ENCODE measurements around the gene SNAPC4.

Gene SNAPC4

DNA sequence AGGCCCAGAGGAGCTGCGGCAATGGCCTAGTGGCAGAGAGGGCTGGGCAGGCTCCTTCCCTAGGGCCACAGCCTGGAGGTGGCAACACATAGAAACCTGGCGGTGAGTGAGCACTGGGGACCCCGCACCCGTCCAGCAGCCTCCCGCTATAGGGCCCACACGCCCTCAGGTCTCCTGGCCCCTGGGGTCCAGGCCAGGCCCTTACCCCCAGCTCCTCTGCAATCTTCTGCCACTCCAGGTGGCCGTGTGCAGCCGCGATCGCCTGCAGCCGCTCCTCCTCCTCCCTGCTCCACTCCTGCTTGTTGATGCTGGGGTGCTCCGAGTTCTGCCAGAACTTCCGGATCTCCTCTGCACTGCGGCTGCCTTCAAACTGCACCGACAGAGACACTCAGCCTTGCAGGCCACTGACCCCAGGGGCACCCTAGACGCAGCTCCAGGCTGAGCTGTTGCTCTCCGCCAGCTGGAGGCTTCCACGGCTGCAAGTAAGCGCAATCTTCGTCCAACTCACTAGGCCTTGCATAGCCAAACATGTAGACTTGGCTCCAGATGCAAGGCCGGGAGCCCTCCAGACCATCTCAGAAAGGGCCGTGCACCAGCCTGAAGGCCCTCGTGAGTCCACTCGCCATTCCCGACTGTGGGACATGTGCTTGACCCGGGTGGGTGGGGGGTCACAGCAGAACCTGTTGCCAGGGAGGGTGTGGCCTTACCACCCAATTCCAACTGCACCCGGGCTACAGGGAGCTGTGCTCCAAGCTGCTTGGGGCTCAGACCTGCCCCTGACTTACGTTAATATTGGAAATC is 8.0 kb downstream of the SNAPC4 start:
- no peak for DNase-seq

DNA sequence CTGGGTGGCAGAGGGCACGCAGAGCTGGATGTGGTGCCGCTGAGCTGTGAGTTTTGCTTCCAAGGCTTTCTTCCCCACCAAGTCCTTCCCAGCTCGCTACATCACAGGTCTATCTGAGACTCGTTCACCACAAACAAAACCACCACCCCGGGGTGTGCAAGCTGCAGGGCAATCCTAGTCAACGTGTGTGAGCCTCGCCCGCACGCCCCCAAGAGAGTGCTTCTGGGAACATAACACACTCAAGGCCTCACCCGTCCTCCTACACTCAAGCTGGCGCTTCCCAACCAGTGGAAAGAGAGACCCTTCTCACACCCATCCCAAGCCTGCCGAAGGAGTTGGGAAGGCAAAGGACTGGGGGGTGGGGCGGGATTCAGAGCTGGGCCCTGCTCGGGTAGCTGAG is 10.6 kb downstream of the SNAPC4 start:
- no peak for DNase-seq

- no peak for DNase-seq
These were observed 12.8 kb downstream of the SNAPC4 start for GRCh38 chr9:136387217-136387616.

DNA sequence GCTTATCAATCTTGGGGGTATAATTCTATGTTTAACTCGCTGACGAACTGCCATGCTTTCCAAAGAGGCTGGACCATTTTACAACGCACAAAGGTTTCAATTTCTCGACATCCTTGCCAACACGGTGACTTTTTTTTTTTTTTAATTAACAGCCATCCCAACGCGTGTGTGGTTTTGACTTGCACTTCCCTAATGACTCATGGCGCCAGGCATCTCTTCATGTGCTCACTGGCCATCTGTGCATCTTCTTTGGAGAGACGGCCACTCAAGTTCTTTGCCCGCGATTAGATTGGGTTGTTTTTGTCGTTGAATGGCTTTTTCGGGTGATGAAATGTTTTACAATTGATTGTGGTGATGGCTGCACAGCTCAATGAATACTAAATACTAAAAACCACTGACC is 14.0 kb downstream of the SNAPC4 start:
- DNase-seq: peak; percentile 42 to 68 (median 46)

- peak in 1 of 3 donors; percentile 6 for DNase-seq
These were observed 15.0 kb downstream of the SNAPC4 start for GRCh38 chr9:136385015-136385414.

- no peak for DNase-seq
These were observed 16.5 kb downstream of the SNAPC4 start for GRCh38 chr9:136383436-136383835.

GRCh38 chr9:136381966-136382513 is 17.9 kb downstream of the SNAPC4 start:
- no peak for DNase-seq

DNA sequence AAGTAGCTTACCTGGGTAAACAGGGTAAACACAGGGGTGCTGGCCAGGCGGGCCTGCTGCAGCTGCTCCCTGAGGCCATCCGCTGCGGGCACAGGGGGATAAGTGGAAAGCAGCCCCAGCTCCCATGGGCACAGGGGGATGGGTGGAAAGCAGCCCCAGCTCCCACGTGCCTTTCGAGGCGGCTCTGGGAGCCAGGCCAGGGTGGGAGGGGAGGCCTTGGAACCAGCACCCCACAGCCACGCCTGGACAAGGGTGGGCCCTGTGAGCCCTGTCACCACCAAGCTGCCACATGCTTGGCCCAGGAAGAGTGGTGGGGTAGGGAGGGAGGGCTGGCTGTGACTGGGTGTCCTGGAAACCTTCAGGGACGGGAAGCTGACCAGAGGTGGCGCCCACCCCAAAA is 18.7 kb downstream of the SNAPC4 start:
- DNase-seq: no peak

DNA sequence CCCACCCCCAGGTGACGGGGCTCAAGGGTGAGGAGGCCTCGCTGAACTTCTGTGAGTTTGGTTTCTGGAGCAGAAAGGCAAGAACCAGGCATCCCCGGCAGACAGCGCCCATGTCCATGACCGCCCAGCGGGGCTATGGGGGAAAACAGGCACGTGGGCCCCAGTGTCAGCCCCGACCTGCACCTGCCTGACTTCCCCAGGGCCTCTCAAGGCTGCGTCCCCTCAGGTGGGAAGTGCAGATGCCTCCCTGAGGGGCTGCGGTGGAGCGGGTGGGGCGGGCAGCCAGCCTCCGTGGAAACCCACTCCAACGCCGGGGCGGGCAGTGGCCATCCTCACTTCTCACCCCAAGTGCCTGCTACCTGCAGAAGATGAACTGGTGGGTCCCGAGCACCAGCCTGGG is 19.6 kb downstream of the SNAPC4 start:
- DNase-seq: no peak

DNA sequence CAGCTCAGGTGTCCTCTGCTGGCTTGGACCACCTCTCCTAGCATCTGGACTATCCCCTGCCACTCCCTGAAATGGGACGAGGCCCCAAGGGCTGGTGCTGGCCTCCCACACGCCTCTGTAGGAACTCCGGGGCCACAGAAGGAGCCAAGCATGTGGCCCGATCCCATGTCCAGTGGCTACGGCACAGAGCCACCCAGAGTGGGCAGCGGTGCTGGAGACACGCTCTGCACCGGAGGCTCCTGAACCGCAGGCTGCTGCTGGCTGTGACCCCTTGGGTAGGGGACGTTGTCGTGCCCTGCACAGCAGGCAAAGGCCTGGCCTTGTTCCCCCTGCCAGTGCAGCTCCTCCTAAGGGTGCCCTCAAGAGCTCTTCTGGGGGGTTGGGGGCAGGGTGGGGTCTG is 20.1 kb downstream of the SNAPC4 start:
- DNase-seq: no peak

- no peak for DNase-seq
These were observed 20.6 kb downstream of the SNAPC4 start for GRCh38 chr9:136379401-136379800.

DNA sequence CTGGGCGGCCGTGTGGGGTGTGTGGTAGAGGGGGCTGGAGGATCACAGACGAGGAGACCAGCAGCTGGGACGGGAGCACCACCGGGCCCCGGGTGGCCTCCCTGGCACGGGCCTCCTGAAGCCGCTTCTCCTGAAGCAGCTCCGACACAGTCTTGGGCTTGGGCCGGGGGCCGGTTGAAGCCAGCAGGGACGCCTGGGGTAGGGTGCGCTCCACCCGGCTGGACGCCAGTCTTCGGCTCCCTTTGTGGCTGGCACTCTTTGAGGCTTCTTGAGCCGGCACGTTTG is 21.0 kb downstream of the SNAPC4 start:
- DNase-seq: no peak

- no peak for DNase-seq
These were observed 21.6 kb downstream of the SNAPC4 start for GRCh38 chr9:136378170-136379002.

GRCh38 chr9:136377341-136378169 is 22.4 kb downstream of the SNAPC4 start:
- DNase-seq: peak; percentile 27 to 52 (median 49)

DNA sequence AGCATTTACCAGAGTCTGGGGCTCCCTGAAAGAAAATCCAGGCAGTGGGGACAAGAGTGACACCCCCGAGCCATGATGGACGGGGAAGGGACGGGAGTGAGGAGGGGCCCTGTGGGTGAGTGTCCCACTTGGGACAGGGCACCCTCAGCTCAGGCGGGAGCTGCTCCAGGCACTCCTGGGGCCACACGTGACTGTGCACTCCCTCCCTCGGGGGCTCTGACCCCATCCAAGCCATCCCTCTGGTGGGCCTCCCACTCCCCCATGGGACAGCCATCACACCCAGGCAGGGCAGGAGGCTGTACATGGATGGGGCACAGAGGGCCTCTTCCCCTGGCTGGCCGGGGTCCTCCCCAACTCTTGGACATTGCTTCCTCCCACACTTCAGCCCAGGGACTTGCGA is 23.5 kb downstream of the SNAPC4 start:
- DNase-seq: no peak

GRCh38 chr9:136375096-136375495 is 24.9 kb downstream of the SNAPC4 start:
- DNase-seq: no peak

GRCh38 chr9:136374183-136374575 is 25.8 kb downstream of the SNAPC4 start:
- no peak for DNase-seq

DNA sequence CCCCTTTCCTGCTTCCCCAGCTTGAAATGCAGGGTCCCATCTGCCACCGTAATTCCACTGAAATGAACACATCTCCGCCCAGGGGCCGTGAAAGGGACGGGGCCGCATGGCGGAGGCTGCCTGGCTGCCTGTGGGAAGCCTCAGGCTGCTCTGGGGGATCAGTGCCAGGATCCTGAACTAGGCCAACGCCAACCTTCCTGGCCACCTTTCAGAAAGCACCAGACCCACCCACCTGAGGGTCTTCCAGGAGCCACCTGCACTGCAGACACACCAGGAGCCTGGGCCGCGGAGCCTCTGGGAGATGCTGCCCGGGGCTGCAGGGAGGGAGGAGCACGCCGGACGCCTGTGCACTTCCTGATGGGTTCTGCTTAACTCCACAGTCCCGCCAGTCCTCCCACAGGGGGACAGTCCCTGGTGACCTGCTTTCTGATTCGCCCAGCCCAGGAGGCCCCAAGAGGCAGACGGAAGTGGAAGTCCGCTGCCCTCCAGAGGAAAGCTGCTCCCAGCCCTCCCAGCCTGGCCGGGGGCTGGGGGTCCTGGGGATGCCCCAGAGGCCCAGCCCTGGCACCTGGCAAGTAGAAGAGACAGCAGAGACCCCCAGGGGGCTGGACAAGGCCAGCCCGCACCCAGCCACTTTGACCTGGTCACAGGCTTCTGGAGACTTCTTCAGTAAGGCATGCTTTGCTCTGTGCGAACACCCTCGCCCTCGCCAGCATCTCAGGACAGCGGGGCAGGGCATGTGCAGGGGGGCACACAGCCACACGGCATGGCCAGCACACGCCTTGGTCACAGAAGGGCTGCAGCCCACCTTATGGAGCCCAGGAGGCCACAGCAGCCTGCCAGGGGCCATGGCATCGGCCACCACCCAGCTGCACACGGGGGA is 26.4 kb downstream of the SNAPC4 start, which contains the start of gene CARD9:
CARD9 (minus strand) TSS at position 370 of the 883 bp plus-strand sequence. CDS start 1,591 bp downstream, outside the sequence.
- peak; percentile 90 to 93 (median 92) for DNase-seq

DNA sequence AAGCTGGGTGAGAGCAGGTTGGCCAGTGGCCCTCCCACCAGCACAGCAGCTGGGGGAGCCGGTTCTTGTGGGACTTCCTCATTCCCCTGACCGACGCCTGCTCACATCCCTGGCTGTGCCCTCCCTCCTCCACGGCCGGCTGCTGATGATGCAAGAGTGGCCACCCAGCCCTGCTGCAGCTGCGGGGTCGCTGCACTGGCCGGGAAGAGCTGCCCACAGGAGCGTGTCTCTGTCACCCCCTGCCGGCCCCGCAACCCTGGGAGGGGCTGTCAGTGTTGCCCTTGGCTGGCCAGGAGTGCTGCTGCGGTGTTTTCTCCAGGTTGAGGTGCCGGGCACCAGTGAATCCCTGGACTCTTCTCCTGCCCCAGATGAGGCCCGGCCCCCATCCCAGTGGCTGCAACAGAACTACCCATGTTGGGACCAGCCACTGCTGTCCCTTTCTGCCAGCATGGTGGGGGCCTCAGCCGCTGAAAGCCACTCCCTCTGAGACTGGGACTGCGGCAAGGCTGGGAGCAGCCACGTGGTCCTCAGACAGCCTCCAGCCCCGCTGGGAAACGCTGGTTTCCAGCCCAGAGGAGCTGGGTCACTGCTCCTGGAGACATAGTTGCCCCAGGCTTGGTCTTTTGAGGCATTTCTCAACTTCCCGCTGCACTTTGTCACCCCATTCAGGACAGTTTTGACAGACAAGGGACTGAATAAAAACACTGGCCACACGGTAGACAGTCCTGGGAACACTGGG is 27.2 kb downstream of the SNAPC4 start:
- DNase-seq: peak; percentile 86 to 91 (median 91)

DNA sequence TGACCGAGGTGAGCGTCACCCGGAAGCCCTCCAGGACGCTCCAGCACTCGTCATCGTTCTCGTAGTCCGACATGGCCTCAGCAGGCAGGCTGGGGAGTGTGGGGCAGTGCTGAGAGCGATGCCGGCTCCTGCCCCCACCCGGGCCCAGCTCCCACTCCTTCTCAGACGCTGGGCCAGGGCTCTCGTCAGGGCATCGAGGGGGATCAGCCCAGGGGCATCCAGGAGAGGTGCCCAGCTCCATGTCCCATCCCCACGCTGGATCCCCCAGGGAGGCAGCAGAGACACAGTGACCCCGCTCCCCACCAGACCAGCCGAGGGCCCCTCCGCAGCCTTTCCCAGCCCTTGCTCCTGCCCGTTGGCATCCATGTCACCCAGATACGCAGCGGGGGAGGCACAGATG is 28.0 kb downstream of the SNAPC4 start:
- DNase-seq: no peak

DNA sequence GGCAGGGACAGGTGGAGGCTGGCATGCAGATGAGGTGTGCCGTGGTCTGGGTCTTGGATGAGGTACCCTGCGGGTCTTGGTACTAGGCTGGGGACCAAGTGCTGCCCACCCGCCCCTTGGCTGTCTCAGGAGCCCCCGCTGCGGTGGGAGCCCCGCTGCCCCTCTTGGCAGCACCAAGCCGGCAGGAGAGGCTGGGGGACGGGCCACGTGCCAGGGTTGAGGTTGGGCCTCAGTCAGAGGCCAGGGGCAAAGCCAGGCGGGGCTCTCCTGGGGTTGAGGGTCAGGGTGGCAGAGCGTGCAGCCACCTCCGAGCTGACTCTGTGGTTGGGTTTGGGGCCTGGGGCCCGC is 28.5 kb downstream of the SNAPC4 start:
- DNase-seq: no peak

Data from suppressor macrophage treated with lipopolysaccharide for 1 hour (primary cell).